Muscle layer of duodenum (tissue), 2 donors: Measurements from ENCODE around the gene DPYSL5.

ENCODE experiments used
- H3K27ac ChIP-seq: one replicate; pipeline ENCODE4 v1.7.0; 2013; ENCODE audit warnings: mild to moderate bottlenecking, low read length
- H3K27me3 ChIP-seq: one replicate; pipeline ENCODE4 v1.7.0; 2013; ENCODE audit warnings: low read depth, mild to moderate bottlenecking, control low read depth, low read length
- H3K36me3 ChIP-seq, 2 donors: one replicate each; pipeline ENCODE4 v1.7.0; 2013; ENCODE audit warnings: low read length in 2 of 2, control low read depth in 1 of 2, mild to moderate bottlenecking in 1 of 2; ENCODE audit not compliant: insufficient read depth in 2 of 2, control insufficient read depth in 1 of 2
- H3K4me1 ChIP-seq, 2 donors: one replicate each; pipeline ENCODE4 v1.7.0; 2013; ENCODE audit warnings: low read length in 2 of 2, mild to moderate bottlenecking in 2 of 2, control low read depth in 1 of 2, moderate library complexity in 1 of 2; ENCODE audit not compliant: insufficient read depth in 2 of 2, control insufficient read depth in 1 of 2
- H3K4me3 ChIP-seq, 2 donors: one replicate each; pipeline ENCODE4 v1.7.0; 2013; ENCODE audit warnings: low read length in 2 of 2, low read depth in 1 of 2, mild to moderate bottlenecking in 1 of 2
- H3K9me3 ChIP-seq, 2 donors: one replicate each; pipeline ENCODE4 v1.7.0; 2013; ENCODE audit warnings: low read length in 2 of 2, control low read depth in 1 of 2, mild to moderate bottlenecking in 1 of 2; ENCODE audit not compliant: control insufficient read depth in 1 of 2
- donor health status: healthy.

The DPYSL5 gene

DNA sequence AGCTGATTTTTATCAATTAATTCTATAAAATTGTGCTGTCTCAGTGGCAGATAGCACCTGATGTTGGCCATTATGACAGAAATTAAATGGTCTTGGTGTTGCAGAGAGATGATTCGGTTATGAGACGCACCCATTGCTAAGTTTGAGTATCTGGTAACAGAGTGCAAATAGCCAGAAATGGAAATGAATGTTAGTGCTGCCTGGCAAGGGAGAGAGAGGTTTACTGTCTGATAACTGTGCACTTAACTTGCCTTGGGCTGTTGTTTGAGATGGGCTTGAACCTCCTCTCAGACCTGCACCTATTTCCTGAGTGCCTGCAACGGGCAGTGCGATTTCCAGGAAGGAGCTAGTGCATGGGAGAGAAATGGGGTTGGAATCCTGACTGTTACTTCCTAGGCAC lies 11.7 kb downstream of the DPYSL5 start:
- no peaks in the 10 kb centered on the region for H3K27me3 ChIP-seq
- no peaks in the 10 kb centered on the region for H3K9me3 ChIP-seq
- H3K4me1 ChIP-seq: no peaks in the 10 kb centered on the region

DNA sequence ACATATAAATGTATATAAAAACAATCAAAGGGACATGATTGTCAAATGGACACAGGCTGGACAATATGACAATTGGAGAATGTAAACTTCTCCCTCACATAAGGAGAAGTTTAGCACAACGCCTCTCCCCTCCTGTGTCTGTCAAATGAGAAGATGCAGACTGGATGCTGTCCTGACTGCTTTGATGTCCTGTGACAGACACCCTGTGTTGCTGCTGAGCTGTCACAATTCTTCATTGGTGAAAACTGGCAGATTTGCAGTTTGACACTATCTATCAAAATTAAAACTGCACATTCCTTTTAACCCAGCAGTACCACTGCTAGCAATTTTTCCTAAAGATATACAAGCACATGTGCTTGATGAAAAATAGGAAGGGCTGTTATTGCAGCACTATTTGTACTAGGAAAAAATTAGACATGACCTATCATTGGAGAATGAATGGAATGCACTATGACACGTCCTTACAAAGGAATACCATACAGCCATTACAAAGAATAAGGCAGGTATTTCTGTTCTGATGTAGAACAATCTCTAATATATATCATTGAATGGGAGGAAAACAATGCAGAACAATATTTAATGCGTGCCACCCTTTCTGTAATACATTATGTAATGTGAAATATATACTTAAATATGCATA lies 12.4 kb downstream of the DPYSL5 start:
- no peaks in the 10 kb centered on the region for H3K4me1 ChIP-seq
- H3K36me3 ChIP-seq: no peaks in the 10 kb centered on the region
- no peaks in the 10 kb centered on the region for H3K27me3 ChIP-seq
- H3K4me3 ChIP-seq: no peak overlapping the region
- H3K9me3 ChIP-seq: no peaks in the 10 kb centered on the region
- no peak overlapping the region for H3K27ac ChIP-seq

More for the DNA sequence above, 11.7 kb downstream of the DPYSL5 start:
- Histone ChIP-seq H3K36me3 (no peaks in the 10 kb centered on the region), H3K27ac (no peak overlapping the region), H3K4me3 (no peak overlapping the region)

DNA sequence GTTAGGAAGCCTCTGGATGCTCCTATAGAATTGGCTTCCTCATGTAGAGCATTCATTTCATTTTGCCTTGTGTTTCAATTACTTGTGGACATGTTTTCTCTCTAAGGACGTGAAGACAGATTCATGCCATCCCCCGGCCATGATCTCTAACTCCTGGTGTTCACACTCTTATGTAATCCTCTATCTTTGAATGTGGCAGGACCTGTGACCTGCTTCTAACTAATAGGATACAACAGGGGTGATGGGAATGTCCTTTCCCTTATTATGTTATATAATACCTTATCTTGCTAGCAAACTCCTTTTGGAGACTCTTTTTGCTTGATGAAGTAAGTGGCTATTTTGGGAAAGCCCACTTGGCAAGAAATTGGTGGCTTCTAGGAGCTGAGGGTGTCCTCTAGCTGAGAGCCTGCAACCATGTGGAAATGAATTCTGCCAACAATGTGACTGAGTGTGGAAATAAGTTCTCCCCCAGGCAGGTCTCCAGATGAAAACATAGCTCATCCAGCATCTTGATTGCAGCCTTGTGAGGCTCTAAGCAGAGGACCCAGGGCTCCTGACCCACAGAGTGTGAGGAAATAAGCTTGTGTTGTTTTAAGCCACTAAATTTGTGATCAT lies 13.8 kb downstream of the DPYSL5 start:
- Histone ChIP-seq H3K4me1 (no peaks in the 10 kb centered on the region), H3K9me3 (no peaks in the 10 kb centered on the region)

DNA sequence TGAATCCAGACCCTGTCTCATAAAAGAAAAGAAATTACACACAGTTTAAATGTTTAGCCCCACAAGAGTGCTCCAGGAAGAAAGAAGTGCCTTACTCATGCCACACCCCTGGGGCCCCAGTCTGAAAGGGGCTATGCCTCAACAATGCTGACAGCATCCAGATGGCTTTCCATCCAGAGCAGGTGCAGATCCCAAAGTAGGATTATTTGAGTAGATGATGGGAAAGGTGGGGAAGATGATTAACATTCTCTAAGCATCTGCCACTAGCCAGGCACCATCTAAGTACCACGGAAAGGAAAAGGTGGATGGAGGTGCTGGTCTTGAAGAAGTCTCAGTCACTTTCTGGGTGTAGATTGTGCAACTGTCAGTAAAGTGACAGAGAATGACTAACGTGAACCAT lies 16.3 kb downstream of the DPYSL5 start:
- Histone ChIP-seq H3K27me3 (no peaks in the 10 kb centered on the region), H3K36me3 (no peaks in the 10 kb centered on the region), H3K4me1 (no peaks in the 10 kb centered on the region), H3K9me3 (no peaks in the 10 kb centered on the region), H3K4me3 (no peak overlapping the region), H3K27ac (no peak overlapping the region)

More for the DNA sequence above, 13.8 kb downstream of the DPYSL5 start:
- H3K4me3 ChIP-seq: no peak overlapping the region
- H3K27ac ChIP-seq: no peak overlapping the region
- no peaks in the 10 kb centered on the region for H3K36me3 ChIP-seq
- H3K27me3 ChIP-seq: no peaks in the 10 kb centered on the region

DNA sequence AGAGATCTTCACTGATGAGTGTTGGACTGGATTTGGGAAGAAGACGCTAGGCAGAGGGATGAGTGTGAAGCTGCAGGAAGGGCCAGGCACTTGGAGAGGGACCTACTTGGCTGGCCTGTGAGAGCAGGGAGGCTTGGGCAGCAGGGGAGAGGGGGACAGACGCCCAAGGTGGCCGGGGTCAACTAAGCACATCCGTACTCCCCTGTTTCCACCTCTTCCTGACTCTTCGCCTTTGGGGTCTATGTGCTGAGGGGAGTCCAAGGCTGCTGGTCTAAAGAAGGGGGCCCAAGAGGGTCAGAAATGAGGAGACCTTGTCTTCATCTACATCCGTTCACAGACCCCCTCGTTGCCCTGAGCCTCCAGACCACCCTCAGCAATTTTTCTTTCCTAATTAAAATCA lies 16.7 kb downstream of the DPYSL5 start:
- Histone ChIP-seq H3K4me1 (no peaks in the 10 kb centered on the region), H3K27ac (no peak overlapping the region), H3K9me3 (no peaks in the 10 kb centered on the region)

DNA sequence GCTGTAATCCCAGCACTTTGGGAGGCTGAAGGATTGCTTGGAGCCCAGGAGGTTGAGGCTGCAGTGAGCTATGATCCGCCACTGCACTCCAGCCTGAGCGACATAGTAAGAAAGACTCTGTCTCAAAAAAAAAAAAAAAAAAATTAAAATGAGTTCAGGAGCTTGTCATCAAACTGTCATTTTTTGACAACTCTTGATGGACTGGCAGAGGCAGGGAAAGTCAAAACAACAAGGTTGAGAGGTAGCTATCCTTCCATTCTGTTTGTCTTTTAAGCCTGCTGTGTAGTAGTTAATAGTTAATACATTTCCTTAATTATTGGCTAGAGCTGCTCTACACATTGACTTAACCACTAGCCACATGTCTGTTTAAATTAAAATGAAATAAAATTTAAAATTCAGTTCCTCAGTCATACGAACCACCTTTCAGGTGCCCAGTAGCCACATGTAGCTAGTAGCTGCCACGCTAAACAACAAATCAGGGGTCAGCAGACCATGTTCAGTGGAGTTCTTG lies 22.7 kb downstream of the DPYSL5 start:
- Histone ChIP-seq H3K4me3 (no peak overlapping the region), H3K27me3 (peaks cover 5% of the 10 kb centered on the region), H3K4me1 (no peaks in the 10 kb centered on the region), H3K36me3 (no peaks in the 10 kb centered on the region), H3K27ac (no peak overlapping the region), H3K9me3 (no peaks in the 10 kb centered on the region)

More for the DNA sequence above, 16.7 kb downstream of the DPYSL5 start:
- H3K36me3 ChIP-seq: no peaks in the 10 kb centered on the region
- no peak overlapping the region for H3K4me3 ChIP-seq
- no peaks in the 10 kb centered on the region for H3K27me3 ChIP-seq

DNA sequence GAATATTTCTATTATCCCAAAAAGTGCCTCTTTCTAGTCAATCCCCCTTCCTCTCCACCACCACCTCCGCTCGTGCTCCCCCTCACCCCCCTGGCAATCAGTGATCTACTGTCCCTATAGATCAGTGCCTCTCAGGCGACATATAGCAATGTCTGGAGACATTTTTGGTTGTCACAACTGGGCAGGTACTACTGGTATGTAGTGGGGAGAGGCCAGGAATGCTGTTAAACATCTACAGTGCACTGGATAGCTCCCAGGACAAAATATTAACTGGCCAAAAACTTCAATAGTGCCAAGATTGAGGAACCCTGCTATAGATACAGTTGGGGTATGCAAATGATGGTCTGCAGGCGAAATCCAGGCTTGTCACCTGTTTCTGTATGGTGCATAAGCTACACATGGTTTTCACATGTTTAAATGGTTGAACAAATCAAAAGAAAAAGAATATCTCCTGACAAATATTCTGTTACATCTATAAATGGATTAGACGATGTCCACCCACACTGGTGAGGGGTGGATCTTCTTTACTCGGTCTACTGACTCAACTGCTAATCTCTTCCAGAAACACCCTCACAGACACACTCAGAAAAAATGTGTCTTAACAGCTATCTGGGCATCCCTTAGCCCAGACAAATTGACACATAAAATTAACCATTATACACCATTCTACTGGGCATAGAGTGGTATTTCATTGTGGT lies 25.5 kb downstream of the DPYSL5 start:
- Histone ChIP-seq H3K27ac (no peak overlapping the region), H3K27me3 (peaks cover 5% of the 10 kb centered on the region), H3K4me1 (no peaks in the 10 kb centered on the region), H3K36me3 (no peaks in the 10 kb centered on the region), H3K4me3 (no peak overlapping the region), H3K9me3 (no peaks in the 10 kb centered on the region)

DNA sequence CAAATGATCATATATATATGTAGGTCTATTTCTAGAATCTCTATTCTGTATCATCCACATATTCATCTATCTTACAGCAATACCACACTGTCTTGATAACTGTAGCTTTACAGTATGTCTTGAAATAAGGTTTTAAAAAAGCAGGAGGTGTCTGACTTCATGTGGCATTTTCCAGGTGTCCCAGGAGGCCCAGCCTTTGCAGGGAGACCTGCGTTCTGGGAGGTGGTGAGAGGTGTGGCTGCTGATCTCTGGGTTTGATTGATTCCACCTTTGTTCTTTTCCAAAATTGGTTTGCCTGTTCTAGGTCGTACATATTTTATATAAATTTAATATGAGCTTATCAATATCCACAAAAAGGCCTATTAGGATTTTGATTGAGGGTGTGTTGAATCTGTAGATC lies 26.6 kb downstream of the DPYSL5 start:
- no peaks in the 10 kb centered on the region for H3K9me3 ChIP-seq
- no peak overlapping the region for H3K27ac ChIP-seq
- H3K27me3 ChIP-seq: peaks cover 5% of the 10 kb centered on the region
- no peaks in the 10 kb centered on the region for H3K4me1 ChIP-seq
- H3K4me3 ChIP-seq: no peak overlapping the region
- no peaks in the 10 kb centered on the region for H3K36me3 ChIP-seq

DNA sequence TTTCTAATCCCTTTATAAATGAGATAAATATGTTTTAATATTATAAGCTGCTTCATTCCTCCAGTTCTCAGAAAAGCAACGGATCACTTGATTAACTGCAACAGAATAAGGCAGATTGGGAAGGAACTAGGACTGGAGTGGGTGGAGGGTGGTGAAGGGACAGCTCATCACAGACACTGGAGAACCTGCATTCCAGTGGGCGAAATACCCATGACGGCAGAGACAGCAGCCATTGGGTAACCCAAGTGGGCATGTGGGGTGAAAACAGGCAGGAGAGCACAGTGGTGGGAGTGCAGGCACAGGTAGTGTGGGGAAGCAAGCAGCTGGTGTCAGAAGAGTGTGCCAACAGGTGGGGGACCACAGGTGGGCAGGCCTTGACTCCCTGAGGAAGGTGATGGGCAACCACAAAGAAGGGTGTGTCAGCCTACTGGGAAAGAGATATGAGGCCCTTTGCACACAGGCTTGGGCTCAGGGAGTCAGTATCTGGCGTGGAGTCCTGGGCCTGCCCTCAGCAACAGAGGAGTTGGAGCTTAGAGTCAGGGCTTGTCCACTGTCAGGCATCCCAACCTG lies 27.2 kb downstream of the DPYSL5 start:
- Histone ChIP-seq H3K4me1 (no peaks in the 10 kb centered on the region), H3K27ac (no peak overlapping the region), H3K4me3 (no peak overlapping the region), H3K36me3 (no peaks in the 10 kb centered on the region), H3K9me3 (no peaks in the 10 kb centered on the region), H3K27me3 (peaks cover 3% of the 10 kb centered on the region)

DNA sequence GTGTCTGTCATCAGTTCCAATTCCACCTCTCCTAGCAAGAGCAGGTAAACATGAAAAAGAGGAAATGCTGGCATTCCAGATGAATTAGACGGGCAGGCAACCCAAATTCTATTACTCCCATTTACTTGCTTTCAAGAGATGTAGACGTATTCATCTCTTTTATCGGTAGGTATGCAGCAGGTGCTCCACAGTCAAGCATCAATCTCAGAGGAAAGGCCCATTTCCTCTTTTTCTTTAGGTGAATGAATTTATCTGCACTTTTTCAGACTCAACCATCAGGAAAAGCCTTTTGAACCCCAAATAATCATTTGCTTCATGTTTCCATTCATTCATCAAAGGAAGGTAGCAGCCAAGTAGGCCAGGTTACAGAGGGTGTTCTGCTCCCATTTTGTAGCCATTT lies 27.9 kb downstream of the DPYSL5 start:
- no peaks in the 10 kb centered on the region for H3K36me3 ChIP-seq
- H3K27ac ChIP-seq: no peak overlapping the region
- no peaks in the 10 kb centered on the region for H3K4me1 ChIP-seq
- H3K27me3 ChIP-seq: no peaks in the 10 kb centered on the region
- H3K9me3 ChIP-seq: no peaks in the 10 kb centered on the region
- no peak overlapping the region for H3K4me3 ChIP-seq

DNA sequence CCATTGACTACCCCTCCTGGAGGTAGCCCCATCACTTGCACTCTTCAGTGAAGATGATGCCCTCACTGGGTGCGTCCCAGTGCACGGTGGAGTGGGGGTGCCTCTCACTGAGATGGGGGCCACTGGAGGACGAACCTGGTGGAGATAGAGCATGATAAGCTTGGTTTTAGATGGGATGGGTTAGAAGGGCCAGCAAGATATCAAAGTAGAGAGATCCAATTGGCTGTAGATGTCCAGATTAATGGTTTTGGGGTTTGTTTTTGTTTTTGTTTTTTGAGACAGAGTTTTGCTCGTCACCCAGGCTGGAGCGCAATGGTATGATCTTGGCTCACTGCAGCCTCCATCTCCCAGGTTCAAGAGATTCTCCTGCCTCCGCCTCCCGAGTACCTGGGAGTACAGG lies 28.3 kb downstream of the DPYSL5 start:
- H3K9me3 ChIP-seq: no peaks in the 10 kb centered on the region
- no peaks in the 10 kb centered on the region for H3K4me1 ChIP-seq
- H3K4me3 ChIP-seq: no peak overlapping the region
- H3K27ac ChIP-seq: no peak overlapping the region
- no peaks in the 10 kb centered on the region for H3K27me3 ChIP-seq
- H3K36me3 ChIP-seq: no peaks in the 10 kb centered on the region
